NCI-H748 (cell line): ENCODE results near the gene MGMT.

Experiments used
- DNase-seq: peaks from one replicate; lab custom pipeline; 2025; ENCODE audit not compliant: unreplicated experiment; lab: John Stamatoyannopoulos, UW

The MGMT gene

GRCh38 chr10:129615921-129616525, 149.0 kb downstream of the MGMT start:
- no peak for DNase-seq

- no peak for DNase-seq
Measured at GRCh38 chr10:129617768-129618167, 150.7 kb downstream of the MGMT start.

- no peak for DNase-seq
Measured at GRCh38 chr10:129621062-129621461, 154.0 kb downstream of the MGMT start.

- no peak for DNase-seq
Measured at GRCh38 chr10:129621693-129622092, 154.7 kb downstream of the MGMT start.

GRCh38 chr10:129622291-129622690, 155.2 kb downstream of the MGMT start:
- DNase-seq = no peak

- DNase-seq = no peak
Measured at GRCh38 chr10:129622736-129623135, 155.7 kb downstream of the MGMT start.

GRCh38 chr10:129624526-129624925, 157.5 kb downstream of the MGMT start:
- no peak for DNase-seq

- DNase-seq = no peak
Measured at GRCh38 chr10:129626309-129626708, 159.3 kb downstream of the MGMT start.

- no peak for DNase-seq
Measured at GRCh38 chr10:129626796-129627435, 159.9 kb downstream of the MGMT start.

GRCh38 chr10:129627442-129627841, 160.4 kb downstream of the MGMT start:
- no peak for DNase-seq

GRCh38 chr10:129628823-129629222, 161.8 kb downstream of the MGMT start:
- no peak for DNase-seq

- DNase-seq = no peak
Measured at GRCh38 chr10:129629911-129630310, 162.9 kb downstream of the MGMT start.

GRCh38 chr10:129631006-129631405, 164.0 kb downstream of the MGMT start:
- no peak for DNase-seq

GRCh38 chr10:129631870-129632623, 165.0 kb downstream of the MGMT start:
- no peak for DNase-seq

GRCh38 chr10:129637010-129637409, 170.0 kb downstream of the MGMT start:
- DNase-seq = no peak

- no peak for DNase-seq
Measured at GRCh38 chr10:129637846-129638245, 170.8 kb downstream of the MGMT start.

GRCh38 chr10:129641351-129641750, 174.3 kb downstream of the MGMT start:
- DNase-seq = no peak

GRCh38 chr10:129641982-129642381, 174.9 kb downstream of the MGMT start:
- DNase-seq = no peak

- no peak for DNase-seq
Measured at GRCh38 chr10:129642427-129642826, 175.4 kb downstream of the MGMT start.

- DNase-seq = no peak
Measured at GRCh38 chr10:129643266-129643665, 176.2 kb downstream of the MGMT start.

GRCh38 chr10:129645487-129645886, 178.4 kb downstream of the MGMT start:
- no peak for DNase-seq

GRCh38 chr10:129646973-129647372, 179.9 kb downstream of the MGMT start:
- DNase-seq = no peak
